Mesendoderm (in vitro differentiated cells): ENCODE measurements around the gene HSD17B8.

ENCODE experiments used
- DNase-seq: peaks from one replicate; pipeline ENCODE4 v3.0.0; 2013
- H2AK5ac ChIP-seq: 2 replicates; pipeline ENCODE4 v1.6.1; 2013; ENCODE audit warnings: low read length, inconsistent platforms
- H2BK120ac ChIP-seq: 2 replicates; pipeline ENCODE4 v1.6.1; 2013; ENCODE audit warnings: low read depth, mild to moderate bottlenecking, low read length, moderate library complexity, mixed read lengths
- H2BK15ac ChIP-seq: replicated peaks from 2 replicates; pipeline ENCODE4 v1.6.1; 2013; ENCODE audit warnings: low read depth, mild to moderate bottlenecking, moderate library complexity
- H2BK5ac ChIP-seq: 2 replicates; pipeline ENCODE4 v1.6.1; 2013; ENCODE audit warnings: low read length, inconsistent platforms
- H3K18ac ChIP-seq: 2 replicates; pipeline ENCODE4 v1.6.1; 2013; ENCODE audit warnings: mild to moderate bottlenecking, low read length, mixed read lengths
- H3K23ac ChIP-seq: one replicate; pipeline ENCODE4 v1.6.1; 2013; ENCODE audit warnings: low read length
- H3K27ac ChIP-seq: 2 replicates; pipeline ENCODE4 v1.5.1; 2013; ENCODE audit warnings: low read depth, mild to moderate bottlenecking, inconsistent platforms, low read length, moderate library complexity
- H3K27me3 ChIP-seq: 2 replicates; pipeline ENCODE4 v1.6.1; 2013; ENCODE audit warnings: low read length, control low read depth, mild to moderate bottlenecking, inconsistent platforms; ENCODE audit not compliant: insufficient read depth, poor library complexity
- H3K36me3 ChIP-seq: 2 replicates; pipeline ENCODE4 v1.6.1; 2013; ENCODE audit warnings: low read length, inconsistent platforms; ENCODE audit not compliant: control insufficient read depth, insufficient read depth
- H3K4ac ChIP-seq: one replicate; pipeline ENCODE4 v1.6.1; 2013; ENCODE audit warnings: low read depth, mild to moderate bottlenecking, low read length, moderate library complexity
- H3K4me1 ChIP-seq: 2 replicates; pipeline ENCODE4 v1.6.1; 2013; ENCODE audit warnings: low read depth, low read length, inconsistent platforms; ENCODE audit not compliant: control insufficient read depth
- H3K4me2 ChIP-seq: 2 replicates; pipeline ENCODE4 v1.6.1; 2013; ENCODE audit warnings: low read length
- H3K4me3 ChIP-seq: 2 replicates; pipeline ENCODE4 v1.5.1; 2013; ENCODE audit warnings: mild to moderate bottlenecking, low read length
- H3K56ac ChIP-seq: one replicate; pipeline ENCODE4 v1.6.1; 2013; ENCODE audit warnings: low read length
- H3K79me1 ChIP-seq: 2 replicates; pipeline ENCODE4 v1.6.1; 2013; ENCODE audit warnings: low read length, inconsistent platforms
- H3K79me2 ChIP-seq: 2 replicates; pipeline ENCODE4 v1.6.1; 2013; ENCODE audit warnings: mild to moderate bottlenecking, low read length; ENCODE audit not compliant: control insufficient read depth, insufficient read depth
- H3K9ac ChIP-seq: 2 replicates; pipeline ENCODE4 v1.6.1; 2013; ENCODE audit warnings: low read length, inconsistent platforms
- H4K5ac ChIP-seq: one replicate; pipeline ENCODE4 v1.6.1; 2013; ENCODE audit warnings: low read length
- H4K8ac ChIP-seq: one replicate; pipeline ENCODE4 v1.6.1; 2013; ENCODE audit warnings: low read depth, mild to moderate bottlenecking, control low read depth, low read length, moderate library complexity
- WGBS: extraction: QIAGEN DNeasy Blood & Tissue Kit; methylation state at CpG from one replicate; pipeline ENCODE4 v1.1.7; 2013; ENCODE audit warnings: low lambda C conversion rate, missing lambda C conversion rate; ENCODE audit not compliant: insufficient coverage; ENCODE audit errors: extremely low coverage; 5-methylcytosine and 5-hydroxymethylcytosine counted together

The HSD17B8 gene

GRCh38 chr6:33200219-33201146 lies 4.0 kb upstream of the HSD17B8 start, which contains the start of the genes RXRB and SLC39A7:
Gene RXRB, minus strand, starts transcription at chr6:33200665. Its CDS starts 189 bp downstream, at chr6:33200476.
Gene SLC39A7, plus strand, starts transcription at chr6:33200867. Its CDS starts 379 bp downstream, at chr6:33201246.
- H3K36me3 ChIP-seq: peaks cover 12% of the 10 kb centered on the region
- H3K4ac ChIP-seq: no peak within 1 kb of the TSS
- DNase-seq: peak; percentile 100
- H3K56ac ChIP-seq: peak within 1 kb of the TSS; percentile 99
- peak within 1 kb of the TSS; percentile 94 for H3K27ac ChIP-seq
- peak within 1 kb of the TSS; percentile 84 for H3K23ac ChIP-seq
- H3K4me1 ChIP-seq: peaks cover 12% of the 10 kb centered on the region
- peak within 1 kb of the TSS; percentile 99 for H3K9ac ChIP-seq
- peak within 1 kb of the TSS; percentile 69 for H3K18ac ChIP-seq
- peaks cover 20% of the 10 kb centered on the region for H3K79me1 ChIP-seq
- WGBS: no CpG with 5 or more reads among the region's 68 CpGs
- peak within 1 kb of the TSS; percentile 99 for H3K4me2 ChIP-seq
- H2BK15ac ChIP-seq: no peak within 1 kb of the TSS
- H3K79me2 ChIP-seq: peaks cover 21% of the 10 kb centered on the region
- H4K8ac ChIP-seq: no peak within 1 kb of the TSS
- no peak within 1 kb of the TSS for H2BK120ac ChIP-seq
- H2BK5ac ChIP-seq: peak within 1 kb of the TSS; percentile 88
- H2AK5ac ChIP-seq: peak within 1 kb of the TSS; percentile 100
- H3K27me3 ChIP-seq: no peaks in the 10 kb centered on the region
- H4K5ac ChIP-seq: peak within 1 kb of the TSS; percentile 30
- peak within 1 kb of the TSS; percentile 99 for H3K4me3 ChIP-seq

GRCh38 chr6:33201147-33201545 lies 3.3 kb upstream of the HSD17B8 start:
- Histone ChIP-seq H2BK15ac (no peak overlapping the region), H3K79me2 (peaks cover 21% of the 10 kb centered on the region), H3K36me3 (peaks cover 12% of the 10 kb centered on the region), H2BK120ac (no peak overlapping the region), H2AK5ac (peak overlapping the region; percentile 100), H4K5ac (peak overlapping the region; percentile 30), H3K4me1 (peaks cover 12% of the 10 kb centered on the region), H3K79me1 (peaks cover 20% of the 10 kb centered on the region), H3K56ac (peak overlapping the region; percentile 99), H3K23ac (peak overlapping the region; percentile 81), H4K8ac (no peak overlapping the region), H3K4me3 (peak overlapping the region; percentile 99), H3K4me2 (peak overlapping the region; percentile 99), H3K18ac (peak overlapping the region; percentile 24), H3K27ac (peak overlapping the region; percentile 48), H2BK5ac (peak overlapping the region; percentile 88), H3K9ac (peak overlapping the region; percentile 99), H3K27me3 (no peaks in the 10 kb centered on the region), H3K4ac (no peak overlapping the region)
- no CpG with 5 or more reads among the region's 14 CpGs for WGBS
- no peak for DNase-seq

- WGBS: no CpG with 5 or more reads among the region's 6 CpGs
- no peak overlapping the region for H3K23ac ChIP-seq
- H3K4me2 ChIP-seq: peak overlapping the region; percentile 99
- H3K79me1 ChIP-seq: peaks cover 20% of the 10 kb centered on the region
- no peak overlapping the region for H2BK5ac ChIP-seq
- H3K56ac ChIP-seq: peak overlapping the region; percentile 99
- no peak overlapping the region for H2AK5ac ChIP-seq
- H3K27ac ChIP-seq: no peak overlapping the region
- peak overlapping the region; percentile 99 for H3K4me3 ChIP-seq
- no peaks in the 10 kb centered on the region for H3K27me3 ChIP-seq
- H4K5ac ChIP-seq: no peak overlapping the region
- no peak overlapping the region for H2BK120ac ChIP-seq
- H3K79me2 ChIP-seq: peaks cover 21% of the 10 kb centered on the region
- DNase-seq: no peak
- H3K4me1 ChIP-seq: peaks cover 12% of the 10 kb centered on the region
- H4K8ac ChIP-seq: no peak overlapping the region
- H3K18ac ChIP-seq: no peak overlapping the region
- no peak overlapping the region for H2BK15ac ChIP-seq
- peaks cover 12% of the 10 kb centered on the region for H3K36me3 ChIP-seq
- no peak overlapping the region for H3K4ac ChIP-seq
- peak overlapping the region; percentile 99 for H3K9ac ChIP-seq
Measured at GRCh38 chr6:33201935-33202334, 2.5 kb upstream of the HSD17B8 start.

- H3K27me3 ChIP-seq: no peaks in the 10 kb centered on the region
- no peak overlapping the region for H3K27ac ChIP-seq
- H2AK5ac ChIP-seq: no peak overlapping the region
- H3K79me2 ChIP-seq: peaks cover 21% of the 10 kb centered on the region
- no peak overlapping the region for H2BK15ac ChIP-seq
- H3K23ac ChIP-seq: no peak overlapping the region
- no peak overlapping the region for H2BK5ac ChIP-seq
- no peak overlapping the region for H3K9ac ChIP-seq
- H3K79me1 ChIP-seq: peaks cover 20% of the 10 kb centered on the region
- H3K4ac ChIP-seq: no peak overlapping the region
- H3K4me2 ChIP-seq: no peak overlapping the region
- WGBS: no CpG with 5 or more reads among the region's 6 CpGs
- no peak overlapping the region for H4K5ac ChIP-seq
- peaks cover 12% of the 10 kb centered on the region for H3K4me1 ChIP-seq
- no peak for DNase-seq
- H3K4me3 ChIP-seq: no peak overlapping the region
- H3K36me3 ChIP-seq: peaks cover 12% of the 10 kb centered on the region
- H3K18ac ChIP-seq: no peak overlapping the region
- no peak overlapping the region for H2BK120ac ChIP-seq
- H4K8ac ChIP-seq: no peak overlapping the region
- H3K56ac ChIP-seq: no peak overlapping the region
Measured at GRCh38 chr6:33202799-33203198, 1.7 kb upstream of the HSD17B8 start.

GRCh38 chr6:33203443-33204164 lies 851 bp upstream of the HSD17B8 start:
- Histone ChIP-seq H2BK120ac (no peak overlapping the region), H4K8ac (no peak overlapping the region), H3K9ac (no peak overlapping the region), H3K23ac (no peak overlapping the region), H2BK5ac (no peak overlapping the region), H3K18ac (no peak overlapping the region), H3K4me2 (no peak overlapping the region), H3K27ac (no peak overlapping the region), H3K36me3 (peaks cover 12% of the 10 kb centered on the region), H2AK5ac (no peak overlapping the region), H3K79me2 (peaks cover 21% of the 10 kb centered on the region), H3K27me3 (no peaks in the 10 kb centered on the region), H2BK15ac (no peak overlapping the region), H3K79me1 (peaks cover 20% of the 10 kb centered on the region), H3K56ac (no peak overlapping the region), H3K4me3 (no peak overlapping the region), H3K4me1 (peaks cover 12% of the 10 kb centered on the region), H4K5ac (no peak overlapping the region), H3K4ac (no peak overlapping the region)
- DNase-seq: no peak
- no CpG with 5 or more reads among the region's 7 CpGs for WGBS
